Activated CD4-positive, alpha-beta memory T cell treated with anti-CD3 and anti-CD28 coated beads for 36 hours (primary cell): ENCODE measurements around the gene CARNS1. TPM values are rescaled to one million over a fixed set of nuclear protein-coding genes. Genes with fewer than 3 reads are reported as not detected.

Experiments used
- CTCF ChIA-PET: fragments of 350-600 bp; sonication (Branson Sonifier 250); formaldehyde crosslinking; loops from one replicate; lab custom pipeline; 2021; ENCODE audit warnings: antibody characterized with exemption, inconsistent platforms; lab: Charles Lee
- POLR2A ChIA-PET: fragments of 350-600 bp; sonication (Branson Sonifier 250); formaldehyde crosslinking; loops from one replicate; lab custom pipeline; 2021; ENCODE audit warnings: antibody characterized with exemption; lab: Charles Lee
- DNase-seq: peaks from one replicate; pipeline ENCODE4 v3.0.0-alpha.2; 2020
- H3K27ac Mint-ChIP-seq: one replicate; pipeline ENCODE4 v1.8.0; 2021; ENCODE audit warnings: mixed read lengths
- H3K27me3 Mint-ChIP-seq: one replicate; pipeline ENCODE4 v1.8.0; 2021; ENCODE audit warnings: mixed read lengths
- H3K36me3 Mint-ChIP-seq: one replicate; pipeline ENCODE4 v1.8.0; 2021; ENCODE audit warnings: mixed read lengths
- H3K4me1 Mint-ChIP-seq: one replicate; pipeline ENCODE4 v1.8.0; 2021; ENCODE audit warnings: low read depth, mixed read lengths
- H3K4me3 Mint-ChIP-seq: one replicate; pipeline ENCODE4 v1.8.0; 2021; ENCODE audit warnings: mild to moderate bottlenecking, mixed read lengths
- H3K9me3 Mint-ChIP-seq: one replicate; pipeline ENCODE4 v1.8.0; 2021; ENCODE audit warnings: mixed read lengths
- intact Hi-C: fragments of 100-400 bp; cut with micrococcal nuclease; formaldehyde crosslinking; loops from one replicate; pipeline ENCODE4 v1.15.1; 2023
- total RNA-seq, 2 experiments: library from RNA; stranded (reverse); gene quantifications; one replicate each; pipeline ENCODE4 v1.2.3, GENCODE V29; 2021

The CARNS1 gene
- total RNA-seq, 2 experiments from 2014 or later: 2.3 to 3.3 TPM

DNA sequence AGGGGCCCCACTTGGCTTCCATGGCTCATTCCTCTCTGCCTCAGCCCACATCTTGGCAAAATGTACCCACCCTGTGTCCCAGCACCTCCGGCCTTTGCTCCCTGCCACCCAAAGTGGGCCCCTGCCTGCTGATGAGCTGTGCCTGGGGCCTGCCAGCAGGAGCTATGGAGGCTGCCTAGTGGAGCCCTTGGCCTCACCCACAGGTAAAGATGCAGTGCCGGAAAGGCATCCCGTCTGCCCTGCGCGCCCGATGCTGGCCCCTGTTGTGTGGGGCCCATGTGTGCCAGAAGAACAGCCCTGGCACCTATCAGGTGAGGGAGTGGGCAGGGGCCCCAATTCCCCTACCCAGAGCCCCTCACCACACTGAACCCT lies 10.3 kb upstream of the CARNS1 start:
- intact Hi-C loops: loop anchor here (2.0 kb wide), 1 partner anchor 32 kb away; the partner anchor contains the start of gene PTPRCAP
- Mint-ChIP-seq H3K9me3 (no peaks in the 10 kb centered on the region), H3K36me3 (peaks cover 47% of the 10 kb centered on the region), H3K27me3 (no peaks in the 10 kb centered on the region), H3K27ac (peak overlapping the region; percentile 93), H3K4me1 (peaks cover 66% of the 10 kb centered on the region), H3K4me3 (peak overlapping the region; percentile 87)
- ChIA-PET POLR2A (interaction anchor here (0.6 to 6.6 kb wide), 14 partner anchors 7 to 137 kb away, joined by 3 to 68 read pairs (median 6); partner anchors contain the start of genes AIP, CARNS1, PTPRCAP and RAD9A), CTCF (interaction anchor here (0.8 to 5.7 kb wide), 7 partner anchors 10 to 137 kb away, joined by 3 to 46 read pairs (median 3); partner anchors contain the start of gene PTPRCAP)
- DNase-seq: peak; percentile 47

GRCh38 chr11:67405688-67406339 lies 9.7 kb upstream of the CARNS1 start:
- CTCF ChIA-PET: interaction anchor here (0.8 to 5.7 kb wide), 7 partner anchors 11 to 138 kb away, joined by 3 to 46 read pairs (median 3); partner anchors contain the start of gene PTPRCAP
- H3K4me1 Mint-ChIP-seq: peaks cover 67% of the 10 kb centered on the region

DNA sequence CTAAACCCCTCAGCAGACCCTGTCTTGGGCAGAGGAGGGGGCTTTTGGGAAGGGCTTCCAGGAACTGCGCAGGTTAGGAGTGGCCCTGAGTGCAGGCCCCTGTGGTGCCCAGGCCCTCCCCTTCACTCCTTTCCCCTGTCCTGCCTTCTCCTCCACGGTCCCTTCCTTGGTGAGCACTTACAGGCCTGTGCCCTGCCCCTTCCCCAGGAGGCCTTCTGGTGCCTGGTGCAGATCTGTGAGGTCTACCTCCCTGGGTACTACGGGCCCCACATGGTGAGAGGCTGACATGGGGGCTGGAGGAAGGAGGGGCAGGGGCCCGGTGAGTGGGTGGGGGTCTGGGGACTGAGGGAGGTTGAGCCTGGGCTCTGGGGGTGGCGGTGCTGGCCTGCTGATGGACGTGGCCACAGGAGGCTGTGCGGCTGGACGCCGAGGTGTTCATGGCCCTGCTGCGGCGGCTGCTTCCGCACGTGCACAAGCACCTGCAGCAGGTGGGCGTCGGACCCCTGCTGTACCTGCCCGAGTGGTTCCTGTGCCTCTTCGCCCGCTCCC lies 9.0 kb upstream of the CARNS1 start:
- Mint-ChIP-seq H3K36me3 (peaks cover 46% of the 10 kb centered on the region), H3K9me3 (no peaks in the 10 kb centered on the region), H3K4me1 (peaks cover 74% of the 10 kb centered on the region), H3K4me3 (peak overlapping the region; percentile 87), H3K27ac (peak overlapping the region; percentile 93), H3K27me3 (no peaks in the 10 kb centered on the region)
- DNase-seq: no peak
- ChIA-PET CTCF (interaction anchor here (0.8 to 1.6 kb wide), 6 partner anchors 12 to 59 kb away, joined by 3 to 7 read pairs (median 3); no protein-coding TSS in a partner anchor), POLR2A (interaction anchor here (1.1 to 3.5 kb wide), 6 partner anchors 12 to 78 kb away, joined by 3 to 22 read pairs (median 7); partner anchors contain the start of genes PTPRCAP and RPS6KB2)
- intact Hi-C loops: no loop called here

More at GRCh38 chr11:67405688-67406339, 9.7 kb upstream of the CARNS1 start:
- DNase-seq: no peak
- H3K4me3 Mint-ChIP-seq: peak overlapping the region; percentile 87
- H3K36me3 Mint-ChIP-seq: peaks cover 46% of the 10 kb centered on the region
- H3K27me3 Mint-ChIP-seq: no peaks in the 10 kb centered on the region
- no peaks in the 10 kb centered on the region for H3K9me3 Mint-ChIP-seq
- H3K27ac Mint-ChIP-seq: peak overlapping the region; percentile 93
- intact Hi-C loops: loop anchor here (2.0 kb wide), 1 partner anchor 31 kb away; the partner anchor contains the start of gene PTPRCAP
- POLR2A ChIA-PET: interaction anchor here (0.6 to 6.6 kb wide), 8 partner anchors 10 to 80 kb away, joined by 3 to 68 read pairs (median 8); partner anchors contain the start of genes CARNS1, PTPRCAP, RAD9A and RPS6KB2

GRCh38 chr11:67406969-67407687 lies 8.3 kb upstream of the CARNS1 start:
- no peaks in the 10 kb centered on the region for H3K9me3 Mint-ChIP-seq
- intact Hi-C loops: no loop called here
- peak; percentile 50 for DNase-seq

DNA sequence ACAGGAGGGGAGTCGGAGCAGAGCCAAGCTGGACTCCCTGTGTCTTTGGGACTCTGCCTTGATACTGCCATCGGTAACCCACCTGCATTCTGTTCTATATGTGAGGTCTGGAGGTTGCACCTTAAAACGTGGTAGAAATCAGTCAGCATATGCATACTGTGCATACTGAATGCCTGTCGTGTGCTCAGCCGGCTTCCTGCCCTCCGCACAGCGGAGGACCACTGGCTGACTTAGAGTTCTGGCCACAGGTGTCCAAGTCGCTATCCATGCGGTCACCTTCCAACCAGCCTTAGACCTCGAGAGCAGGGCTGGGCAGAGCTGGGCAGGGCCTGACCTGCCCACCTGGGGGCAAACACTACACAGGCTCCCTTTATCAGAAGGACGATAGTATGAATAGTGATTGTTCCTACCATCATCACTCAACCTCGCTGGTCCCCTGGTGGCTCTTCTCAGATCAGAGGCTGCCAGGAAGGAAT lies 7.8 kb upstream of the CARNS1 start:
- no peaks in the 10 kb centered on the region for H3K27me3 Mint-ChIP-seq
- H3K4me1 Mint-ChIP-seq: peaks cover 80% of the 10 kb centered on the region
- intact Hi-C loops: no loop called here
- DNase-seq: no peak
- peak overlapping the region; percentile 87 for H3K4me3 Mint-ChIP-seq
- peaks cover 46% of the 10 kb centered on the region for H3K36me3 Mint-ChIP-seq
- ChIA-PET POLR2A (interaction anchor here (1.1 to 3.5 kb wide), 8 partner anchors 10 to 77 kb away, joined by 3 to 22 read pairs (median 6); partner anchors contain the start of genes POLD4, PTPRCAP, RPS6KB2 and TMEM134), CTCF (interaction anchor here (1.1 to 1.6 kb wide), 4 partner anchors 11 to 56 kb away, joined by 3 to 7 read pairs (median 4); no protein-coding TSS in a partner anchor)
- peak overlapping the region; percentile 93 for H3K27ac Mint-ChIP-seq
- no peaks in the 10 kb centered on the region for H3K9me3 Mint-ChIP-seq

More at GRCh38 chr11:67406969-67407687, 8.3 kb upstream of the CARNS1 start:
- H3K27ac Mint-ChIP-seq: peak overlapping the region; percentile 93
- H3K4me1 Mint-ChIP-seq: peaks cover 78% of the 10 kb centered on the region
- ChIA-PET CTCF (interaction anchor here (0.8 to 1.6 kb wide), 6 partner anchors 11 to 58 kb away, joined by 3 to 7 read pairs (median 3); no protein-coding TSS in a partner anchor), POLR2A (interaction anchor here (1.1 to 3.5 kb wide), 8 partner anchors 11 to 78 kb away, joined by 3 to 22 read pairs (median 6); partner anchors contain the start of genes POLD4, PTPRCAP, RPS6KB2 and TMEM134)
- H3K4me3 Mint-ChIP-seq: peak overlapping the region; percentile 87
- no peaks in the 10 kb centered on the region for H3K27me3 Mint-ChIP-seq
- peaks cover 46% of the 10 kb centered on the region for H3K36me3 Mint-ChIP-seq

DNA sequence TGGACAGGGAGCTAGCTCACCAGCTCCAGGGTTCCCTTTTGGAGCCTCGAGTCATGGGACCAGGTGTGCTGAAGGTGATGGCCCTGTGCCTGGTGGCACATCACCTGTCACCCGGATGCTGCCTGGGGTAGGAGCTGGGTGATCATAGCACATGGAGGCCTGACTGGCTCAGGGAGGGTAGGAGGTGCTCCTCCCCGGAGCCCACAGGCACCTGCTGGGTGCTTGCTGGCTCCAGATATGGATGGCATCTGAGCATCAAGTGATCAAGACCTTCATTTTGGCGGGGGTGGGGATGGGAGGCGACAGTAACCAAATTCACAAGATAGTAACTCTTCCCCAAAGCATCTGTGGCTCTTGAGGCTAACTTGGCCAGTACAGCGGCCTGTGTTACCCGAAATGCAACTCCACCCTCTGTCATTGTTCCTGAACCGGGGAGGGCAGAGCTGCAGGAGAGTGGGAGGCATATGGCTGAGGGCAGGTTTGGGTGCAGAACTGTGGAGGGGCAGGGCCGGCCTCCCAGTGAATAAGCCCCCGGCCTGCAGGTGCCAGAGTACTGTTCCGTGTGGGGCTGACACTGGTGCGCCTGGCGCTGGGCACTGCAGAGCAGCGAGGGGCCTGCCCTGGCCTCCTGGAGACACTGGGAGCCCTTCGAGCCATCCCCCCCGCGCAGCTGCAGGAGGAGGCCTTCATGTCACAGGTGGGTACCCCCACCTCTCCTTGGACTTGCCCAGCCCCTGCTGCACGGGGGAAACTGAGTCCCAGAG lies 6.9 kb upstream of the CARNS1 start:
- Mint-ChIP-seq H3K4me3 (peak overlapping the region; percentile 87), H3K27me3 (no peaks in the 10 kb centered on the region), H3K36me3 (peaks cover 46% of the 10 kb centered on the region), H3K4me1 (peaks cover 81% of the 10 kb centered on the region), H3K27ac (peak overlapping the region; percentile 93), H3K9me3 (no peaks in the 10 kb centered on the region)
- intact Hi-C loops: no loop called here
- ChIA-PET POLR2A (interaction anchor here (1.4 to 3.5 kb wide), 8 partner anchors 10 to 79 kb away, joined by 3 to 22 read pairs (median 6); partner anchors contain the start of genes POLD4, PTPRCAP and TMEM134), CTCF (interaction anchor here (0.9 kb wide), 1 partner anchor 30 kb away, joined by 6 read pairs; no protein-coding TSS in a partner anchor)
- DNase-seq: peak; percentile 52

- Mint-ChIP-seq H3K4me1 (peaks cover 81% of the 10 kb centered on the region), H3K36me3 (peaks cover 44% of the 10 kb centered on the region), H3K4me3 (peak overlapping the region; percentile 87), H3K9me3 (no peaks in the 10 kb centered on the region), H3K27me3 (no peaks in the 10 kb centered on the region), H3K27ac (peak overlapping the region; percentile 93)
- POLR2A ChIA-PET: interaction anchor here (1.4 to 3.5 kb wide), 5 partner anchors 9 to 79 kb away, joined by 3 to 22 read pairs (median 11); partner anchors contain the start of gene PTPRCAP
- intact Hi-C loops: no loop called here
- CTCF ChIA-PET: no interaction called here
- peak; percentile 86 for DNase-seq
These were observed 6.2 kb upstream of the CARNS1 start for GRCh38 chr11:67409261-67409666.

- POLR2A ChIA-PET: interaction anchor here (1.4 to 3.5 kb wide), 4 partner anchors 9 to 78 kb away, joined by 3 to 21 read pairs (median 8); no protein-coding TSS in a partner anchor
- Mint-ChIP-seq H3K27me3 (no peaks in the 10 kb centered on the region), H3K4me1 (peaks cover 81% of the 10 kb centered on the region), H3K9me3 (no peaks in the 10 kb centered on the region), H3K4me3 (peak overlapping the region; percentile 71), H3K36me3 (peaks cover 39% of the 10 kb centered on the region), H3K27ac (peak overlapping the region; percentile 90)
- no peak for DNase-seq
- CTCF ChIA-PET: no interaction called here
- intact Hi-C loops: no loop called here
These were observed 5.6 kb upstream of the CARNS1 start for GRCh38 chr11:67409781-67410368.

GRCh38 chr11:67410369-67410831 lies 5.1 kb upstream of the CARNS1 start:
- POLR2A ChIA-PET: interaction anchor here (1.9 kb wide), 1 partner anchor 10 kb away, joined by 6 read pairs; no protein-coding TSS in a partner anchor

More at GRCh38 chr11:67410369-67410831, 5.1 kb upstream of the CARNS1 start:
- Mint-ChIP-seq H3K27me3 (no peaks in the 10 kb centered on the region), H3K9me3 (no peaks in the 10 kb centered on the region), H3K27ac (peak overlapping the region; percentile 90), H3K4me1 (peaks cover 78% of the 10 kb centered on the region), H3K36me3 (peaks cover 34% of the 10 kb centered on the region), H3K4me3 (peak overlapping the region; percentile 71)
- intact Hi-C loops: no loop called here
- CTCF ChIA-PET: no interaction called here
- DNase-seq: no peak
